HUES64 (cell line): ENCODE measurements around the gene SKIC8.
"Not testable (repeated sequence)": the region's sequence is repeated elsewhere in the genome, so short reads cannot be mapped to it uniquely, and the experiment has no call there.

ENCODE experiments used
- H3K27ac ChIP-seq: 2 replicates; pipeline ENCODE4 v1.7.0; 2013; ENCODE audit warnings: low read depth, low read length, inconsistent platforms
- H3K27me3 ChIP-seq: 2 replicates; pipeline ENCODE4 v1.6.1; 2013; ENCODE audit warnings: mild to moderate bottlenecking, low read length; ENCODE audit not compliant: insufficient read depth
- H3K36me3 ChIP-seq: 2 replicates; pipeline ENCODE4 v1.6.1; 2013; ENCODE audit warnings: mild to moderate bottlenecking, low read length; ENCODE audit not compliant: insufficient read depth
- H3K4me1 ChIP-seq: 2 replicates; pipeline ENCODE4 v1.6.1; 2013; ENCODE audit warnings: mild to moderate bottlenecking, low read length, moderate library complexity; ENCODE audit not compliant: insufficient read depth
- H3K4me3 ChIP-seq: 2 replicates; pipeline ENCODE4 v1.5.1; 2013; ENCODE audit warnings: mild to moderate bottlenecking, low read length, moderate library complexity
- H3K9ac ChIP-seq: 2 replicates; pipeline ENCODE4 v1.6.1; 2013; ENCODE audit warnings: mild to moderate bottlenecking, low read depth, low read length
- H3K9me3 ChIP-seq: 2 replicates; pipeline ENCODE4 v1.6.1; 2013; ENCODE audit warnings: low read depth, low read length; ENCODE audit not compliant: insufficient read depth
- WGBS: fragments of 150-250, 120-280 bp; methylation state at CpG from one replicate; pipeline ENCODE4 v1.1.7; 2013; ENCODE audit warnings: missing lambda C conversion rate; 5-methylcytosine and 5-hydroxymethylcytosine counted together

SKIC8 gene

GRCh38 chr15:78247911-78248310, 51.5 kb downstream of the SKIC8 start:
- peaks cover 6% of the 10 kb centered on the region; the same call in 1 of the 2 replicates for H3K4me1 ChIP-seq
- H3K9ac ChIP-seq, result no peak overlapping the region
- no peaks in the 10 kb centered on the region for H3K27me3 ChIP-seq
- no peak overlapping the region for H3K27ac ChIP-seq
- no peak overlapping the region for H3K4me3 ChIP-seq
- 86% methylated on average over 1 of the region's 1 CpG for WGBS
- no peaks in the 10 kb centered on the region for H3K36me3 ChIP-seq
- no peaks in the 10 kb centered on the region for H3K9me3 ChIP-seq

DNA sequence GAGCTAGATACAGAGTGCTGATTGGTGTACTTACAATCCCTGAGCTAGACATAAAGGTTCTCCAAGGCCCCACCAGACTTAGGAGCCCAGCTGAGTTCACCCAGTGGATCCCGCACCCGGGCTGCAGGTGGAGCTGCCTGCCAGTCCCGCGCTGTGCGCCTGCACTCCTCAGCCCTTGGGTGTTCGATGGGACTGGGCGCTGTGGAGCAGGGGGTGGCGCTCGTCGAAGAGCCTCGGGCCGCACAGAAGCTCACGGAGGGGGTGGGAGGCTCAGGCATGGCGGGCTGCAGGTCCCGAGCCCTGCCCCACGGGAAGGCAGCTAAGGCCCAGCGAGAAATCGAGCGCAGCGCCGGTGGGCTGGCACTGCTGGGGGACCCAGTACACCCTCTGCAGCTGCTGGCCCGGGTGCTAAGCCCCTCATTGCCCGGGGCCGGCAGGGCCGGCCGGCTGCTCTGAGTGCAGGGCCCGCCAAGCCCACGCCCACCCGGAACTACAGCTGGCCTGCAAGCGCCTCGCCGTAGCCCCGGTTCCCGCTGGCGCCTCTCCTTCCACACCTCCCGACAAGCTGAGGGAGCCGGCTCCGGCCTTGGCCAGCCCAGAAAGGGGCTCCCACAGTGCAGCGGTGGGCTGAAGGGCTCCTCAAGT, 53.3 kb downstream of the SKIC8 start:
- H3K9me3 ChIP-seq, H3K36me3 ChIP-seq, H3K4me3 ChIP-seq, H3K27me3 ChIP-seq, H3K27ac ChIP-seq, H3K9ac ChIP-seq, H3K4me1 ChIP-seq: not testable (repeated sequence)
- 95% methylated on average over 39 of the region's 39 CpGs for WGBS

GRCh38 chr15:78245392-78245791, 54.0 kb downstream of the SKIC8 start:
- H3K27me3 ChIP-seq, H3K4me3 ChIP-seq, H3K36me3 ChIP-seq, H3K27ac ChIP-seq, H3K4me1 ChIP-seq, H3K9me3 ChIP-seq, H3K9ac ChIP-seq: not testable (repeated sequence)
- WGBS, result 93% methylated on average over 13 of the region's 14 CpGs

DNA sequence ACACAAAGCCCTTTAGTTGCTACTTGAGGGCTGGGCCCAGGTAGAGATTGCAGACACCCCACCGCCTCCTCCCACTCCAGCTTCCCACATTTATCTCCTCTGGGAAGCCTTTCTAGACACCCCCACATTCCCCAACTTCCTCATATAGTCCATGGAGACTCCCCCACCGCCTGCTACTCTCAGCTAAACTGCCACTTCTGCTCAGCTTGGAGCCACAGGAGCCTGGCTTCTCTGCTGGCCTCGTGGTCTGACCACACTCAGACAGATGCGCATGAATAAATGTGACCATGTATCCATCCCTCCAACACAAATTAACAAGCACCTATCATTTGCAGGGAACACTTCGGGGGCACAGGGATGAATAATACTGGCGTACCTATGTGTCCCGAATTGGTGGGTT, 54.5 kb downstream of the SKIC8 start:
- Histone ChIP-seq H3K4me1 (peaks cover 8% of the 10 kb centered on the region; the same call in 1 of the 2 replicates), H3K27ac (no peak overlapping the region), H3K27me3 (no peaks in the 10 kb centered on the region), H3K9ac (no peak overlapping the region), H3K4me3 (no peak overlapping the region), H3K9me3 (no peaks in the 10 kb centered on the region), H3K36me3 (no peaks in the 10 kb centered on the region)
- WGBS, result 66% methylated on average over 7 of the region's 7 CpGs

- no peak overlapping the region for H3K9ac ChIP-seq
- WGBS, result 92% methylated on average over 6 of the region's 6 CpGs
- H3K4me1 ChIP-seq, result peaks cover 8% of the 10 kb centered on the region; the same call in 1 of the 2 replicates
These were observed 55.3 kb downstream of the SKIC8 start for GRCh38 chr15:78244101-78244500.

GRCh38 chr15:78243491-78243941, 55.9 kb downstream of the SKIC8 start:
- Histone ChIP-seq H3K36me3 (no peaks in the 10 kb centered on the region), H3K9me3 (no peaks in the 10 kb centered on the region), H3K4me1 (peaks cover 8% of the 10 kb centered on the region; the same call in 1 of the 2 replicates), H3K27me3 (no peaks in the 10 kb centered on the region), H3K27ac (no peak overlapping the region), H3K4me3 (no peak overlapping the region), H3K9ac (no peak overlapping the region)
- 53% methylated on average over 6 of the region's 6 CpGs for WGBS

More at GRCh38 chr15:78244101-78244500, 55.3 kb downstream of the SKIC8 start:
- no peaks in the 10 kb centered on the region for H3K27me3 ChIP-seq
- H3K27ac ChIP-seq, result no peak overlapping the region
- H3K4me3 ChIP-seq, result no peak overlapping the region
- no peaks in the 10 kb centered on the region for H3K36me3 ChIP-seq
- H3K9me3 ChIP-seq, result no peaks in the 10 kb centered on the region

DNA sequence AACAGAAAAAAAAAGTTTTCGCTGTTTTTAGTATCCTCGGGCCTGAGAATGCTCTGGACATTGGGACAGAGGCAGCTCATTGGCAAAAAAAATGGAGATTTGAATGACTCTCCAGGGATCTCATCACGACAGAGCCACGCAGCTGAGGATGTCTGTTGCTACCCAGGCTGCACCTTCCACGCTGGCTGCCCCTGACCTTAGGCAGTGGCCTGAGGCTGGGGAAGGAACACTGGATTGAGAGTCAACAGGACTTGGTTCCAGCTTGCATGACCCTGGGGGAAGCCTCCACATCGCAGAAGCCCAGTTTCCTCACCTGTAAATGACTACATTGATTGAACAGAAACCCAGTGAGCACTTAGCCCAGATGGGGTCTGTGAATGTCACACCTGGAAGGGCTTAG, 56.4 kb downstream of the SKIC8 start:
- no peaks in the 10 kb centered on the region for H3K27me3 ChIP-seq
- H3K27ac ChIP-seq, result no peak overlapping the region
- no peaks in the 10 kb centered on the region for H3K36me3 ChIP-seq
- H3K4me1 ChIP-seq, result peaks cover 8% of the 10 kb centered on the region; the same call in 1 of the 2 replicates
- WGBS, result 82% methylated on average over 6 of the region's 6 CpGs
- no peaks in the 10 kb centered on the region for H3K9me3 ChIP-seq
- no peak overlapping the region for H3K4me3 ChIP-seq
- no peak overlapping the region for H3K9ac ChIP-seq

- no peaks in the 10 kb centered on the region for H3K27me3 ChIP-seq
- H3K27ac ChIP-seq, result no peak overlapping the region
- H3K4me1 ChIP-seq, result peaks cover 8% of the 10 kb centered on the region; the same call in 1 of the 2 replicates
- WGBS, result 87% methylated on average over 4 of the region's 5 CpGs
- no peak overlapping the region for H3K4me3 ChIP-seq
- no peaks in the 10 kb centered on the region for H3K36me3 ChIP-seq
- H3K9ac ChIP-seq, result no peak overlapping the region
- no peaks in the 10 kb centered on the region for H3K9me3 ChIP-seq
These were observed 57.3 kb downstream of the SKIC8 start for GRCh38 chr15:78242128-78242527.

- H3K27me3 ChIP-seq, result no peaks in the 10 kb centered on the region
- peaks cover 8% of the 10 kb centered on the region; the same call in 1 of the 2 replicates for H3K4me1 ChIP-seq
- no peak overlapping the region for H3K9ac ChIP-seq
- no peaks in the 10 kb centered on the region for H3K9me3 ChIP-seq
- WGBS, result 24% methylated on average over 12 of the region's 12 CpGs
- H3K27ac ChIP-seq, result no peak overlapping the region
- no peak overlapping the region for H3K4me3 ChIP-seq
- H3K36me3 ChIP-seq, result no peaks in the 10 kb centered on the region
These were observed 58.4 kb downstream of the SKIC8 start for GRCh38 chr15:78241017-78241416.

GRCh38 chr15:78239811-78240210, 59.6 kb downstream of the SKIC8 start:
- no peaks in the 10 kb centered on the region for H3K27me3 ChIP-seq
- no peak overlapping the region for H3K4me3 ChIP-seq
- H3K9ac ChIP-seq, result no peak overlapping the region
- H3K9me3 ChIP-seq, result no peaks in the 10 kb centered on the region
- peaks cover 15% of the 10 kb centered on the region for H3K4me1 ChIP-seq
- 81% methylated on average over 5 of the region's 5 CpGs for WGBS
- H3K27ac ChIP-seq, result no peak overlapping the region
- no peaks in the 10 kb centered on the region for H3K36me3 ChIP-seq

- H3K9me3 ChIP-seq, result no peaks in the 10 kb centered on the region
- H3K27me3 ChIP-seq, result no peaks in the 10 kb centered on the region
- peaks cover 19% of the 10 kb centered on the region for H3K4me1 ChIP-seq
- 87% methylated on average over 6 of the region's 6 CpGs for WGBS
- H3K36me3 ChIP-seq, result no peaks in the 10 kb centered on the region
- no peak overlapping the region for H3K4me3 ChIP-seq
- no peak overlapping the region for H3K27ac ChIP-seq
- H3K9ac ChIP-seq, result no peak overlapping the region
These were observed 62.3 kb downstream of the SKIC8 start for GRCh38 chr15:78237146-78237545.

DNA sequence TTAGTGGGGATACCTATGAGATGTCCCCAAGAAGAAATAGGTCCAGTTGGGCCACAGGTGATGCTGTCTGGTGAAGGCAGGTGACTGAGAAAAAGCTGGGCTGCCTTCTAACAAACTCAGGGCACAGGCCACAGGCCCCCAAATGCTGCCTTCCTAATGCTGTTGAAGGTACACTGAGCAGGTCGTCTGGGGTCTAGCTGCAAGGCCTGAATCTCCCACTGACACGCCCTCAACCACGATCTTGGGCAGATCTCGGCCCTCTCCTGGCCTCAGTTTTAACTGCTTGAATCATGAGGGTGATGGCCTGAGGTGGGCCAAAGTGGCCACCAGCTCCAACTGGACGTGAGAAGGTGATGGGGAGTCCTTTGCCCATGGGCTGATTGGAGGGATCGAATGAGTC, 62.9 kb downstream of the SKIC8 start:
- WGBS, result 91% methylated on average over 6 of the region's 6 CpGs
- Histone ChIP-seq H3K36me3 (no peaks in the 10 kb centered on the region), H3K9ac (no peak overlapping the region), H3K9me3 (no peaks in the 10 kb centered on the region), H3K4me1 (peaks cover 19% of the 10 kb centered on the region), H3K27ac (no peak overlapping the region), H3K4me3 (no peak overlapping the region), H3K27me3 (no peaks in the 10 kb centered on the region)
